ENCODE data around the gene POLG2.
A peak's percentile ranks its signal among the peaks of the same experiment; 100 is the strongest.

The POLG2 gene

GRCh38 chr17:64496786-64497564 is at the start of gene POLG2:
POLG2 (minus strand) TSS chr17:64497054; CDS start chr17:64496968, 86 bp downstream.
- peak; percentile 93 to 94 for DNase-seq (ENCODE audit: low read depth in 2 of 2)

- DNase-seq (ENCODE audit: low read depth in 2 of 2), result no peak
These were observed 47.9 kb upstream of the POLG2 start for GRCh38 chr17:64544742-64545141.

GRCh38 chr17:64540118-64540776 is 43.4 kb upstream of the POLG2 start:
- no peak for DNase-seq (ENCODE audit: low read depth in 2 of 2)

GRCh38 chr17:64538508-64539130 is 41.8 kb upstream of the POLG2 start:
- DNase-seq (ENCODE audit: low read depth in 2 of 2), result no peak

GRCh38 chr17:64537488-64537887 is 40.6 kb upstream of the POLG2 start:
- DNase-seq (ENCODE audit: low read depth in 2 of 2), result no peak

- DNase-seq (ENCODE audit: low read depth in 2 of 2), result no peak
These were observed 40.1 kb upstream of the POLG2 start for GRCh38 chr17:64536913-64537312.

- no peak for DNase-seq (ENCODE audit: low read depth in 2 of 2)
These were observed 38.5 kb upstream of the POLG2 start for GRCh38 chr17:64535357-64535756.

GRCh38 chr17:64534187-64534586 is 37.3 kb upstream of the POLG2 start:
- no peak for DNase-seq (ENCODE audit: low read depth in 2 of 2)

GRCh38 chr17:64533784-64534183 is 36.9 kb upstream of the POLG2 start:
- no peak for DNase-seq (ENCODE audit: low read depth in 2 of 2)

- DNase-seq (ENCODE audit: low read depth in 2 of 2), result no peak
These were observed 35.6 kb upstream of the POLG2 start for GRCh38 chr17:64532409-64532808.

- DNase-seq (ENCODE audit: low read depth in 2 of 2), result no peak
These were observed 35.1 kb upstream of the POLG2 start for GRCh38 chr17:64531955-64532371.

GRCh38 chr17:64529221-64529620 is 32.4 kb upstream of the POLG2 start:
- no peak for DNase-seq (ENCODE audit: low read depth in 2 of 2)

GRCh38 chr17:64527914-64528313 is 31.1 kb upstream of the POLG2 start:
- no peak for DNase-seq (ENCODE audit: low read depth in 2 of 2)

- no peak for DNase-seq (ENCODE audit: low read depth in 2 of 2)
These were observed 23.5 kb upstream of the POLG2 start for GRCh38 chr17:64520359-64520758.

GRCh38 chr17:64519601-64520000 is 22.7 kb upstream of the POLG2 start:
- DNase-seq (ENCODE audit: low read depth in 2 of 2), result no peak

- DNase-seq (ENCODE audit: low read depth in 2 of 2), result no peak
These were observed 19.0 kb upstream of the POLG2 start for GRCh38 chr17:64515829-64516228.

- DNase-seq (ENCODE audit: low read depth in 2 of 2), result no peak
These were observed 18.6 kb upstream of the POLG2 start for GRCh38 chr17:64515419-64515818.

- no peak for DNase-seq (ENCODE audit: low read depth in 2 of 2)
These were observed 12.3 kb upstream of the POLG2 start for GRCh38 chr17:64509179-64509578.

GRCh38 chr17:64508683-64509082 is 11.8 kb upstream of the POLG2 start:
- DNase-seq (ENCODE audit: low read depth in 2 of 2), result no peak

GRCh38 chr17:64507413-64507782 is 10.5 kb upstream of the POLG2 start:
- DNase-seq (ENCODE audit: low read depth in 2 of 2), result no peak

GRCh38 chr17:64506576-64507412 is 9.9 kb upstream of the POLG2 start, which contains the start of gene CEP95:
CEP95 (plus strand) TSS chr17:64506977; CDS start chr17:64507098, 121 bp downstream.
- DNase-seq (ENCODE audit: low read depth in 2 of 2), result peak; percentile 93

- DNase-seq (ENCODE audit: low read depth in 2 of 2), result peak; percentile 97
These were observed 9.3 kb upstream of the POLG2 start, which contains the start of gene DDX5 for GRCh38 chr17:64506201-64506575. DDX5 (minus strand) TSS chr17:64506289; CDS start chr17:64506119, 170 bp downstream.

Data from stimulated activated CD4-positive, alpha-beta T cell treated with anti-CD3 and anti-CD28 coated beads, Interleukin-4, amount 100 ng/mL, for 48 hours (primary cell).